T-helper 1 cell (primary cell): ENCODE data around the gene XYLT1.

Experiments used
- DNase-seq, 5 donors: peaks; one replicate each; pipeline ENCODE4 v3.0.0-alpha.2; 2012 to 2020

XYLT1 gene

GRCh38 chr16:17170435-17170834 lies 300.3 kb downstream of the XYLT1 start:
- no peak for DNase-seq

- DNase-seq, result no peak
These were observed 302.6 kb downstream of the XYLT1 start for GRCh38 chr16:17168181-17168580.

- no peak for DNase-seq
These were observed 304.7 kb downstream of the XYLT1 start for GRCh38 chr16:17166095-17166494.

- no peak for DNase-seq
These were observed 308.2 kb downstream of the XYLT1 start for GRCh38 chr16:17162560-17162959.

- DNase-seq, result no peak
These were observed 309.8 kb downstream of the XYLT1 start for GRCh38 chr16:17160920-17161431.

GRCh38 chr16:17160285-17160853 lies 310.4 kb downstream of the XYLT1 start:
- DNase-seq, result no peak

GRCh38 chr16:17159617-17160016 lies 311.1 kb downstream of the XYLT1 start:
- DNase-seq, result no peak

- no peak for DNase-seq
These were observed 314.8 kb downstream of the XYLT1 start for GRCh38 chr16:17155936-17156335.

- no peak for DNase-seq
These were observed 315.3 kb downstream of the XYLT1 start for GRCh38 chr16:17155485-17155884.

- DNase-seq, result no peak
These were observed 315.8 kb downstream of the XYLT1 start for GRCh38 chr16:17154981-17155380.

GRCh38 chr16:17152311-17152710 lies 318.4 kb downstream of the XYLT1 start:
- no peak for DNase-seq

- no peak for DNase-seq
These were observed 319.4 kb downstream of the XYLT1 start for GRCh38 chr16:17151335-17151734.

- DNase-seq, result no peak
These were observed 320.8 kb downstream of the XYLT1 start for GRCh38 chr16:17149904-17150483.

- DNase-seq, result no peak
These were observed 322.8 kb downstream of the XYLT1 start for GRCh38 chr16:17147942-17148341.

- no peak for DNase-seq
These were observed 325.7 kb downstream of the XYLT1 start for GRCh38 chr16:17145029-17145428.

- no peak for DNase-seq
These were observed 326.3 kb downstream of the XYLT1 start for GRCh38 chr16:17144431-17144830.

GRCh38 chr16:17143546-17144419 lies 327.0 kb downstream of the XYLT1 start:
- DNase-seq, result no peak

- no peak for DNase-seq
These were observed 332.0 kb downstream of the XYLT1 start for GRCh38 chr16:17138801-17139200.

- no peak for DNase-seq
These were observed 335.3 kb downstream of the XYLT1 start for GRCh38 chr16:17135439-17135838.

GRCh38 chr16:17134586-17134985 lies 336.2 kb downstream of the XYLT1 start:
- no peak for DNase-seq

GRCh38 chr16:17133851-17134250 lies 336.9 kb downstream of the XYLT1 start:
- DNase-seq, result no peak

- no peak for DNase-seq
These were observed 339.4 kb downstream of the XYLT1 start for GRCh38 chr16:17131351-17131750.

GRCh38 chr16:17130733-17131132 lies 340.0 kb downstream of the XYLT1 start:
- no peak for DNase-seq

GRCh38 chr16:17129971-17130370 lies 340.8 kb downstream of the XYLT1 start:
- DNase-seq, result no peak
